Inflammatory macrophage treated with lipopolysaccharide for 1 hour (primary cell): ENCODE measurements around the gene KDM4C.

Experiments
- DNase-seq, 2 donors: peaks; one replicate each; pipeline ENCODE4 v3.0.0-alpha.2; 2020 to 2022

KDM4C gene

DNA sequence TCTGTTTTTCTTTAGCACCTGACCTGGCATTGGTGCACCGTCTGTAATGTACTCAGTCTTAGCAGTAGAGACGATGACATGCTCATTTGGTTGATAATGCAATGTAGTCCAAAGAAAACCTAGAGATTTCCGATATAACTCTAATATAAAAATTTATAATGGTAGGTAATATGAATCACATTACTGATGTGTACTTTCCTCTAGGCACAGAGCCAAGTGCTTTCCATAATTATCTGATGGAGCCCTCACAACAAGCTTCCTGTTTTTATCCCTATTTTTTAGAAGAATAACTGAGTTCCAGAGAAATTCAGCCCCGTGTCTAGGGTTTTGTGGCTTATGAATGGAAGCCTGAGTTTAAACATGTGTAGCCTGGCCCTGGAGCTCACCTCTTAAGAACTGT, 53.7 kb downstream of the KDM4C start:
- no peak for DNase-seq

DNA sequence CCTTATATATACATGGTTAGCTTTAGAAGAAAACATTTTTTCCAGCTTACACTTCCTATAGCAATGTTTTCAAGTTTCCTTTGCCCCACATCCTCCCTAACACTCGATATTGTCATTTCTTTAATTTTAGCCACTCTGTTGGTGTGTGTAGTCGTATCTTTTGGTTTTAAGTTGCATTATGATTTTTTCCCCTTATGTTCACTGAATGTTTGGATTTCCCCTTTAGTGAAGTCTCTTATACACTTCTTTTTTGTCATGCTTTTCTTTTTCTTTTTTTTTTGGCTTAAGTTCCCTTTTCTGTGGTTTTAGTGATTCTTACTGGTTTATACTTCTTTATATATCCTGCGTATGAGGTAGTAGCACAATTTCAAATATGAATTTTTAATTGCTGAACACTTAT, 58.8 kb downstream of the KDM4C start:
- no peak for DNase-seq

DNA sequence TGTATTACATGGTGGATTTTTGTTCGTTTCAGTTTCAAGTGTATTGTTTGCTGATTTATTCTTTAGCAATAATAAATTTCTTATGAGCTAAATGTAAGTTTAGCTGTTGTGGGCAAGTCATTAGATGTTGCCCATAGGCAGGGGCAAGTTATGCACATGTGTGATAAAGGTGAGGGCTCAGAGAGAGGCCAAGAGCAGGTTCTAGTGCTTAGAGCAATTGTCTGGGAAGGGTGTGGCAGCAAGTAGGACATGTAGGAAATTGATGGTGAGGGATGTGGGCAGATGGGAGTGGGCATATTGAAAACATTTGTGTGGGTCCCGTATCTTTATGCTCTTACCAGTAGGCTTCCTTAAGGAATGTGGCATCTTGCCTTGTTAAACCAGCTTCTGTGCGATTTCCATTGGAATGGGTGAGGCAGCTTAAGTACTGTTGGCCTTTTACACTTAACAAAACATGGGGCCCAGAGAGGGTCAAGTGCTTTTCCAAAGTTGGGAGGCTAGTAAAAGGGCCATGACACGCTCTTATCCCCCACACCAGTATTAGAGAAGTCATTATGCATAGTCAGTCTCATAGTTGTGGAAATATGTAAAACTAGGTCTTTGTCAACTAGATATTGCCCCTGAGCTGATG, 60.6 kb downstream of the KDM4C start:
- DNase-seq: no peak

DNA sequence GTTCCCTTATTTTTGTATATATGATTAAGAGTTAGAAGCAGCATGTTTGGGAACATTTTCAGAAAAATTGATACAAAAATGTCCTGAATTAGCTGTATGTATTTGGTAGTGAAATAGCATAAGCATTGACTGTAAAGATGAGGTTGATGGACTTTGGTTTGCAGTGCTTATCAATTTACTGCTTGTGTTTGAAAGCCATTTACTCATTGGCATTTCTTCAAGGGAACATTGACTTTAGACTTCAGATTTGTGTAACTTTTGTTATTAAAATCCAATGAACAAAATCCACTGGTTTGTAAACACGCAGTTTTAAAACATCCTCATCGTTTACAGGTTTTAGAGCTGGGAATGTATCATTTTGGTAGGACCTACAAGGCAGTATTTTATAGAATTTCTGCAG, 61.3 kb downstream of the KDM4C start:
- DNase-seq: no peak

DNA sequence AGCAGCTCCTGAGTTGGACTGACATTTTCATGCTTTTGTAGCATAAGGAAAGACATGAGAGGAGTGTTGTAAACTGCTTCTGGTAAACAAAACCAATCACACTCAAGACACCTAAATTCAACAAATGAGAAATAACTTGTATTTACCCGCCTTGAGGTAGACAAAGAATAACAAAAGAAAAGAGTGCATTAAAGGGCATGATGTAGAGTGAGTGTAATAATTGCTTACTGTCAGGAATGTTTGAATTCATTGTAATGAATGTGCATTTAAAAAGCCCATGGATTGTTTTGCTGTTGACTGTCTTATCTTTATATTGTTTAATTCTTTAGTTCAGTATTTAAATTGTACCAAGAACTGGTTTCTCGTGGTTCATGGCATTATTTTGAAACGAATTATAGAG, 61.8 kb downstream of the KDM4C start:
- DNase-seq: no peak

DNA sequence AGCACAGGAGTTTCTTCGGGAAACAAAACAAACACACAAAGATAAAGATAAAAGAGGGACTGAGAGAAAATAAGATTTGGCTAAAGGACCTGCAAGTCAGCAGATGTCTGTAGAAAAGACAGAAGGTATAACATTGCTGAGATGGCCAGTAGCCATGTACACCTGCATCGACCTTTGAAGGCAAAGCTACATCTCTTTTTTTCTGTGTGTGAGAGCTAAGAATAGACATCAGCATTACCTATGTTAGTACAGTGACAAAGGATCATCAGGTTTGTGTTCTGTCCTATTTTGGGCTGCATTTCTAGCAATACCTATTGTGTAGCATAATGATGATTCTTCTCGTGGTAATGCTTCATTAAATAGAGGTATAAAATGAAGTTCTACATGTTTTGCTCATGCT, 64.9 kb downstream of the KDM4C start:
- DNase-seq: no peak

DNA sequence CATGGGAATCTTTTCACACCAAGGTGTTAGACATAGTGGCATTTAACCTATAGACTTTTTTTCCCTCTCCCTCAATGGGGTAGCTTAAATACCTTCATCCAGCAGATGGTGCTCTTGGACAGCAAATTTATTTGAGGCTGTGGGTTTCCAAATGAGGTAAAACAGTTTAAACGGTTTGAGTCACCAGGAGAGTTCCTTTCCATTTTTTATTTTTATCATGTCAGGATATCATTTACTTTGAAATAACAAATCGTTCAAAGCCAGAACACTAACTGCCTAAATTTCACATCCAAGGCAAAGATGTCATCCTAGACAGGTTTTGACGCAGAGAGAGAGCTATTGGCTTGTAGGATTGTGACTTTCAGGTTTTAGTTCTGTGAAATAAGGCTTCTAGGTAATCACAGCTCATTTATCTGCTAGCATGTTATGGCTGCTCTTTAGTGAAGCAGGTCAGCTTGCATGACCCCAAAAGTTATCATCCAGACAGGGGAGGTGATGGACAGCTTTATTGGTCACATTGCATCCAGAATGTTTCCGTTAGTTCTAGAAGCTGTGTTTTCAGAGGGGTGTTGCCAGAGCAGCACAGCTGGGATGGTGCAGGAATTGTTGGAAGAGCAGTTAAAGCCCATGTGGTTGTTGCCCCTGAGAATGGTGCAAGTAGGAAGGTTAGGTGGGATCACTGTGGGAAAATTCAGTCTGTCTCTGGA, 69.8 kb downstream of the KDM4C start:
- peak in 1 of 2 donors; percentile 23 for DNase-seq

DNA sequence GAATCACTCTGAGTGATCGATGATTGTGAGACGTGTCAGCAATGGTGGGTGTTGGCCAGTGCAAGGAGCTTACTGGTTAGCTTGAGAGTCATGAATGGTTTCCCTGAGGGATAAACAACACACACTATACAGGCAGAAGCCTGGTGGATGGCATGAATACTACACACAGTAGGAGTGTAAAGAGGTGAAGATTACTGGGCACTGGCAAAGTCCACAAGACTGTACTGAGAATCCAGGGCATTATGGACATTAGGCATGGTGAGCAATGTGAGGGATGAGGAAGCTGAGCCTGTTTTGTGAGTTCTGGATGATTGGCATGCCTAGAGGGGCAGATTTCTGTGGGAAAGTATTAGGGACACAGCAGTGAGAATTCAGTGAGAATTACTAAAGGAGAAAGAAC, 71.3 kb downstream of the KDM4C start:
- DNase-seq: no peak

DNA sequence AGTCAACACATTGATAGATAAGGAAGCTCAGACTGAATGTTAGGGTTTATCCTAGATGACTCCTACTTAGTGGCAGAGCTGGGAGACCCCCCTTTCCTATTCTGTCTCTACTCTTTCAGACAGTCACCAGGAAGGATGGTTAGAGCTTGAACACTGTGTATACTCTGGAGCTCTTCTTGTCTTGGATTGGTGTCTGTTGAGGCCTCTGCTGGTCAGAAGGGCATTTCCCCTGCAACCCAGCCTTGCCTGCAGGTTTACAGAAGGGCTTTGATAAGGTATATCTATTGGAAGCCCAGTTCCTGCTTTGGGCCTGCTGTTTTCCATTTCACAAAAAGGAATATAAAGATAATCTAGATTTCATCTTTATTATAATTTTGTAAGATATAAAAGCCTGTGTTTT, 71.8 kb downstream of the KDM4C start:
- DNase-seq: no peak

DNA sequence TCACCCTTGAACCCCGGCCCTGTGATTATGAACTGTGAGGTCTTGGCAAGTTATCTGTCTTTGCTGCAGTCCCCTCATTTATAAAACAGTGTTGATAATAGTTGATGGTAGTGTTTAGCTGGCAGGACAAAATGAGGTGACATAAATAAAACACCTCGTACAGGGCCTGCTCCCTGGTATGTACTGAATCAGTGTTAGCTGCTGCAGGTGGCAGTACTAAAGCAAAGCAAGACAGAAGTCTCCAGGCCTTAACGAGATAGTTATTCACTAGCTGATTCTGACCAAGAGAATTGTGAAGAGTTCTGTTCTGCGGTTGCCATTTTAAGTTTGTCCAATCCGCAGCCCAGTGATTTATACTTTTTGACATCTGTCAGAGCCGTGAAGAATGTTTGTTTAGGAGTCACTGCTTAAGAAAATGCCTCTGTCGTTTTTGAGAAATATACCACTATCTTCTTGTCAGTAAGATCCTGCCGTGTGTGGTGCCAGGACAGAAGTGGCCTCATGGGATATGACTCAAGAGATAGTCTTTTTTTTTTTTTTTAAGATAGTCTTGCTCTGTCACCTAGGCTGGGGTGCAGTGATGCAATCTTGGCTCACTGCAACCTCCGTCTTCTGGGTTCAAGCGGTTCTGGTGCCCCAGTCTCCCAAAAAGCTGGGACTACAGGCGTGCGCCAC, 75.9 kb downstream of the KDM4C start:
- no peak for DNase-seq

DNA sequence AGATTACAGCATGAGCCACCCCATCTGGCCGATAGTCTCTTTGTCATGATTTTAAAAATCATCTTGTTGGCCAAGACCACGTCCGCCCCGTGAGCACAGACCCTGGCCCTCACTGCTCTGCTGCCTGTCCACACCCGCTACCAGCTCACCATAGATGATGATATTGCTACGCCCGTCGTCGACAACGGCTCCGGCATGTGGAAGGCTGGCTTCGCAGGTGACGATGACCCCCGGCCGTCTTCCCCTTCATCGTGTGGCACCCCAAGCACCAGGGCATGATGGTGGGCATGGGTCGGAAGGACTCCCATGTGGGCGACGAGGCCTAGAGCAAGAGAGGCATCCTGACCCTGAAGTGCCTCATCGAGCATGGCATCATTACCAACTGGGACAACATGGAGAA, 76.5 kb downstream of the KDM4C start:
- no peak for DNase-seq

DNA sequence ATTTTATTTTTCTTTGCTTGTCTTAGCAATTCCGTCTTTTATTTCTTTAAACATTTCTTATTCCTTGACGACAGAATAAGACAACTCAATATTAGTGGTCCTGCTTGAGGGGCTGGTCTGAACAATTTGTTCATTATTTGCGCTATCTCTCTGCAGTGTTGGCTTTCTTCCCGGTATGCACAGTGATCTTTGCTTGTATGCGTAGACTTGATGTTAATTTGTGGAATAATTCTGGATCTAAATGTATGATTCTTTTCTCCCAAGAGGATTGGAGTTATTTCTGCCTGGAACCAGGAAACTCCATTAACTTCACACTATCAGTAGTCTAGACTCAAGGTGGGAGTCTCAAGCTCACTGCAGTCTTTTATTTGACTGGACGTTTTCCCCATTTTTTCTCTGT, 80.4 kb downstream of the KDM4C start:
- DNase-seq: no peak

DNA sequence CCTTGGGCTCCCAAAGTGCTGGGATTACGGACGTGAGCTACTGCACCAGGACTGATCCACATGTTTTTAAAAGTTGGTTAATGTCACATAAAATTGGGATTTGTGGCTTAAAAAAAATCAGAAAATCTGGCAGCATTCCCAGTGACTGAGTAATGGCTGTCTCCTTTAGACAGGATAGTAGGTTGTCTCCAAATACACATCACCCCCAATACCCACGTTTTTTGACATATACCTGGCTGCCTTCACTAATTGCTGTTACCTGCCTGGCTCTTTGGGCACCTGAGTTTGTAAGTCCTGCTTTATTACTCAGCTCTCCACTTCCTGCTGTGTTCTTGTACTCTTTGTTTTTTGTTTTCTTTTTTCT, 84.8 kb downstream of the KDM4C start:
- DNase-seq: no peak

DNA sequence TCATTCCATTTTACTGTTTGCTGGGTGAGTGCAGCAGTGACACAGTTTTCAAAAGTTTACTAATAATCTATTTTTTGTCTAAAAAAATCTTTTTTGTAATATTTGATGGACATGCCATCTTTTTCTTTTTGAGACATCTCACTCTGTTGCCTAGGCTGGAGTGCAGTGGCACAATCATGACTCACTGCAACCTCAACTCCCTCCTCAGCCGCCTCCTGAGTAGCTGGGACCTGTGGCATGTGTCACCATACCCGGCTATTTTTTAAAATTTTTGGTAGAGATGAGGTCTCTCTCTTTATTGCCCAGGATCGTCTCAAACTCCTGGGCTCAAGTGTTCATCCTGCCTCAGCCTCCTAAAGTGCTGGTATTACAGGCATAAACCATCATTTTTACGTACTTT, 86.0 kb downstream of the KDM4C start:
- DNase-seq: no peak

DNA sequence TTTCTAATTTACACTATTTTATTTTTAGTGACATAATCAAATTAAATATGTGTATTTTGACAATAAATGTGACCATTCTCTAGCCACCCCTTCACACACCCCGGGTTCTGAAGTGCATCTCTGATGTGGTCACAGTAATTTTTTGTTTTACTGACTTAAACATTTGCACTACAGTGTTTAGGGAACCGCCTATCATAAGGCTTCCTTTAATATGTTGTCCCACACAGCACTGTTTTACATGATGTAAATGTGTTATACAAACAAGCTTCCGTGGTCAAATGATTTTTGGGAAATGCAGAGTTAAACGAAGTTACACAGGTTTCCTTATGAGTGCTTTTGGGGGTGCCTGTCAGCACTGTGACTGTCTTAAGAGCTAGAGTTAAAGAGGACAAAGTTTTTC, 86.5 kb downstream of the KDM4C start:
- no peak for DNase-seq

DNA sequence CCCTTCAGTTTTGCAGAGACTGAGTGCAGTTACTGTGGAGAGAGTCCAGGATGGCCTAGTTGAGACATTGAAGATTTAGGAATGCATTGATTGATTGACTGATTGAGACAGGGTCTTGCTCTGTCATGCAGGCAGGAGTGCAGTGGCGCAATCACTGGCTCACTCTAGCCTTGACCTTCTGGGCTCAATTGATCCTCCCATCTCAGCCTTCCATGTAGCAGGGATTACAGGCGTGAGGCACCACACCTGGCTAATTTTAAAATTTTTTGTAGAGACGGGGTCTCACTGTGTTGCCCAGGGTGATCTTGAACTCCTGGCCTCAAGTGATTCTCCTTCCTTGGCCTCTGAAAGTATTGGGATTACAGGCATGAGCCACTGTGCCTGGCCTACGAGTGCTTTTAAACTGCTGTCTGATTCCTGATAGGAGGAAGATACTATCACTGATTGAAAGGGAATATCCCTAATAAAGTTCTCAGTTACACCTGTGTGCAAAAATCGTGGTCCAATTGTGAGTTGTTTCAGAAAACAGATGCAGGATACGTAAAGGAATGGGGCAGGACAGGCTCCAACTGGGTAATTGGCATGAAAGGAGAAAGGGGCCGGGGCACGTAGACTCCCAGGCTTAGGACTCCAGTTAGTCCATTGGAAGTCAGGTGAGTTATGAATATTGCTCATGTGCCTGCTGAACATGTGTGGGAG, 87.5 kb downstream of the KDM4C start:
- DNase-seq: no peak

DNA sequence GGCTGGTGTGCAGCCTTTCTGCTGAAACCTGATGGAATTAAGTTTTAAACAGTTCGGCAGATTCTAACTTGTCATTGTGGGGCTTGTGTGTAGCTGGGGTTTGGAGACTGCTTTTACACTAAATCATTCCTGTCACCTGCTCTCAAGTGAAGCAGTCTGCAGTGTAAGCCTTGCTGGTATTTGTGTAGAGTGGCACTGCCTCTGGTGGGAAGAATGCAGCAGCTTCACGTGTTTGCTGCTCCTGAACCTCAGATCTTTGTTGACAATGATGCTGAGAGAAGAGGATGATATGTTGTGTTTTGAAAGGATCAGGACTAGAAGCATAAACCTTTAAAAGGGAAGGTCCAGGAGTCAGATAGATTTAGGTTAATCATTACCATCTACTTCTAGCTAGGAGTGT, 88.1 kb downstream of the KDM4C start:
- no peak for DNase-seq

DNA sequence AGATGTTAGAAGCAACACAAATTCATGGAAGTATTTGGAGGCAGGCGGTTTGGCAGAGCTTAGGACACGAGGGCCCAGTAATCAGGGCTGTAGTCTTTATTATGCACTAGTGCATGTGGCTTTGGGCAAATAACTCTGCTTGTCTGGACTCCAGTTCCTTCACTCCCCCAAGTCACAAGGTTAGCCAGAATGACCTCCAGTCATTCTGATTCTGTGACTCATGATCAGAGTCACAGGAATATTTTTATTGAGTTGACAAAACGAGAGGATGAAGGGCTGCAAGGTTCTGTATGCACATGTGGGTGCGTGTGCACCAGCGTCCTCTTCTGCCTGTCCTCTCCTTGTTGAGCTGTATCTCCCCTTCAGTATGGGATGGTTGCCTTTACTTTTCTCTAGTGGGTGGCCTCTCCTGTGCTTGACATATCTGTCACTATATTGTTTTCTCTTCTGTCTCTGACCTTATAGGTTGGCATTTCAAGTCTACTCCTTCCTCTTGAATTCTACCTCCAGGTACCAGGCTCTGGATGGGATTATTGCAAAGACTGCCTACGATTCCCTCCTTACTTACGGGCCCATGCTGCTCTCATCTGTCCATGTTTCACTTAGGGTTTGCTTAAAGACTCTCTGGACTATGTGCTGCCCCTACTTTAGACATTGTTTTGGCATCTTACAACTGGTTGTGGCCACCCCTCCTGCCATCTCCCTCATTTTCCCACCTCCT, 94.6 kb downstream of the KDM4C start:
- DNase-seq: peak in 1 of 2 donors; percentile 31

DNA sequence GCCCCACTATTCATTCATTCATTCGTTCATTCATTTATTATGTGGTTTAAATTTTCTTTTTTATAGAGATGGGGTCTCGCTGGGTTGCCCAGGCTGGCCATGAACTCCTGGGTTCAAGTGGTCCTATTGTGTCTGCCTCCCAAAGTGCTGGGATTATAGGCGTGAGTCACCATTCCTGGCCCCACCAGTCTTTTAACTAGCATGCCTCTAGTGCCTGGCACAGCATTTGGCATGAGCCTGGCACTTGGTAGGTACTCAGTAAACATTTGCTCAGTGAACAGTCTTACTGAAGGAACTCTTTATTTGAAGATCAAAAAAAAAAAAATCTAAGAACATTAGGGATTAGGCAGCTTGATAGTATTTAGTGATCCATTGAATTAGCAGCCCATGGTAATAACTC, 98.1 kb downstream of the KDM4C start:
- DNase-seq: no peak

DNA sequence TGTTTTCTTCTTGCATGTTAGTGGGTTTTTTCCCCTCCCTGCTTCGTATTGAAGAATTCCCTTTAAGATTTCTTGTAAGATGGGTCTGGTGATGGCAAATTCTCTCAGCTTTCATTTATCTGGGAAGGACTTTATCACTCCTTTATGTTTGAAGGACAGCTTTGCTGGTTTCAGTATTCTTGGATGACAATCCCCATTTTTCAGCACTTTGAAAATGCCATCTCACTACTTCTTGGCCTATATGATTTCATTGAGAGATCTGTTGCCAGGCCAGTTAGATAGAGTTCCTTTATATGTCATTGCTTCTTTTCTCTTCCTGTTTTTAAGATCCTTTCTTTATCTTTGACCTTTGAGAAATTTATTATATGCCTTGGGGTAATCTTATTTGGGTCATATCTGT, 106.3 kb downstream of the KDM4C start:
- DNase-seq: no peak

DNA sequence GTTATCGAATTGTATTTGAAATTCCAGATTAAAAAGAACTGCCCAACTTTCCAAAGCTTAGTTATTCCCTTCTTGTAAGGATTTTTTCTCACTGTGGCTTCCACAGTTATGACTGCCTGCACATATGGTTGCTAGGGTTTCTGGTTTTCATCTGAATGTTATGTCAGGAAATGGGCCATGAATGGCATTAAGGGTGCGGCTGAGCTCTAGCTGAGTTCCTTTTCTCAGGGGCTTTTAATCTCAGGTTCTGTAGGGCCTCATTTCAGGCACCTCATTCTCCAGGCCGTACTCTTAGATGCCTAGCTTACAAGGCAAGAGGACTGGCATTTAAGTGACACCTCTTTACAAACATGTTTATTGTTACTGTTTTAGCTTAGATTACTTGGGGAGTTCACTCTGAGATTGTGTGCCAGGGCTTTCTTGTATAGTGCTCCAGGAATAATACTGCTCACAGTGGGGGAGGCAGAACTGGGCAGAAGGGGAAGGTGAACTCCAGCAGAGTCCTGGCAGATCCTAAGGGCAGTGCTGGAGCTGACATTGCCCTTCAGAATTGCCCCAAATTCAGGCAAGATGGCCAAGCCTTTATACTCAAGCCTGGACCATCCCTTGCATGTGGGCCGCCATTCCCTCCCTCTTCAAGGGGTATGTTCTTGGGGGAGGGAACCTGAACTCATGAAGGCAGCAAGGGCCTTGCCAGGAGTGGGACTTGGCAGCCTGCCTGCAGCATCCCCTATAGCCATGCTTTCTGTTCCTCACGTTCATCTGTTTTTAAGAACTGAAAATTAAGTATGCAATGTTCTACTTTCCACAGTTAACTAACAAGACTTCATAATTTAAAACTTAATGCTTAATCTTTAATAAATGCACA, 111.5 kb downstream of the KDM4C start:
- no peak for DNase-seq

DNA sequence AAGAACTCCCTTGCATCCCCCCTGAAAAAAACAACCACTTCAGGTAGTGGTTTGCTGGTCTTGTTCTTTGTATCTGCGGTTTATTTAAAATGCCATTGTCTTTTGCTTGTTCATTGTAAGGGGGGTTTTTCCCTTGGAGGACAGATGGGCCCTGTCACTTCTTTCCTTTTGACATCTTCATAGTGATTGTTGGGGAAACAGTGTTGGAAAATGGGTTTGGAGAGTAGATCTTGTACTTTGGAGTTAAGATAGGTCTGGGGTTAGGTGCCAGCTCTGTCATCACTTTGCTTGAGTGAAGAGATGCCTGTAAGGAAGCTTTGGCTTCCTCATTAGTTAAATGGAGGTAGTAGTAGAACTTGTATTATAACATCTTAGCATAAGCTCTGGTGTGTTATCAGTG, 112.4 kb downstream of the KDM4C start:
- no peak for DNase-seq
